IMR-90 (cell line): ENCODE measurements around the gene TRMT10B. TPM values are rescaled to one million over a fixed set of nuclear protein-coding genes. Genes with fewer than 3 reads are reported as not detected.

ENCODE experiments used
- ATAC-seq: fragments of 200-7000 bp; cut with Tn5 transposase; 2 replicates; pipeline ENCODE4 v1.9.1; 2020; ENCODE audit warnings: low read depth, mild to moderate bottlenecking, moderate library complexity
- BruUV-seq: library from RNA; stranded (reverse); fragments of 400-500 nt; replicated peaks from 2 replicates; lab custom pipeline; 2021; lab: Mats Ljungman, UMichigan
- CTCF ChIA-PET: fragments of 300-600 bp; formaldehyde crosslinking; extraction: SDS; loops from one replicate; lab custom pipeline; 2021; ENCODE audit warnings: antibody characterized with exemption; lab: Yijun Ruan, JAX
- POLR2A ChIA-PET: fragments of 300-600 bp; sonication (Branson Sonifier 250); formaldehyde crosslinking; loops from one replicate; lab custom pipeline; 2022; ENCODE audit warnings: antibody characterized with exemption; ENCODE audit not compliant: unreplicated experiment; lab: Charles Lee
- DNase-seq: peaks from one replicate; pipeline ENCODE4 v3.0.0; 2013
- H2AFZ ChIP-seq: replicated peaks from 2 replicates; pipeline ENCODE3; 2013; ENCODE audit warnings: low read length, mild to moderate bottlenecking; ENCODE audit not compliant: poor library complexity
- H2AK5ac ChIP-seq: 2 replicates; pipeline ENCODE4 v1.6.1; 2013; ENCODE audit warnings: low read depth, low read length, inconsistent platforms
- H2AK9ac ChIP-seq: replicated peaks from 2 replicates; pipeline ENCODE3; 2013; ENCODE audit warnings: mild to moderate bottlenecking, low read depth, low read length, moderate library complexity; ENCODE audit not compliant: poor library complexity
- H2BK120ac ChIP-seq: 2 replicates; pipeline ENCODE4 v1.6.1; 2013; ENCODE audit warnings: low read depth, low read length, inconsistent platforms
- H2BK15ac ChIP-seq: 3 replicates; pipeline ENCODE4 v1.6.1; 2013; ENCODE audit warnings: low read depth, low read length, inconsistent platforms
- H2BK20ac ChIP-seq: 2 replicates; pipeline ENCODE4 v1.6.1; 2013; ENCODE audit warnings: low read depth, mild to moderate bottlenecking, inconsistent platforms, low read length, moderate library complexity
- H2BK5ac ChIP-seq: 2 replicates; pipeline ENCODE4 v1.6.1; 2013; ENCODE audit warnings: mild to moderate bottlenecking, low read depth, low read length, inconsistent platforms; ENCODE audit not compliant: poor library complexity, severe bottlenecking
- H3K14ac ChIP-seq: replicated peaks from 2 replicates; pipeline ENCODE4 v1.6.1; 2013; ENCODE audit warnings: low read depth, low read length, inconsistent platforms
- H3K18ac ChIP-seq: 2 replicates; pipeline ENCODE4 v1.6.1; 2013; ENCODE audit warnings: low read depth, low read length, control low read depth
- H3K23ac ChIP-seq: 2 replicates; pipeline ENCODE4 v1.6.1; 2013; ENCODE audit warnings: low read depth, low read length, inconsistent platforms
- H3K27ac ChIP-seq: 2 replicates; pipeline ENCODE4 v1.5.1; 2013; ENCODE audit warnings: mild to moderate bottlenecking, control low read depth, low read length; ENCODE audit not compliant: insufficient read depth
- H3K27me3 ChIP-seq: 2 replicates; pipeline ENCODE4 v1.6.1; 2013; ENCODE audit warnings: low read length; ENCODE audit not compliant: control insufficient read depth, insufficient read depth
- H3K36me3 ChIP-seq: 2 replicates; pipeline ENCODE4 v1.6.1; 2013; ENCODE audit warnings: low read length, mixed read lengths; ENCODE audit not compliant: control insufficient read depth, insufficient read depth
- H3K4ac ChIP-seq: 2 replicates; pipeline ENCODE4 v1.6.1; 2013; ENCODE audit warnings: low read depth, low read length, inconsistent platforms
- H3K4me1 ChIP-seq: 2 replicates; pipeline ENCODE4 v1.6.1; 2013; ENCODE audit warnings: low read length, mixed read lengths; ENCODE audit not compliant: control insufficient read depth, insufficient read depth
- H3K4me2 ChIP-seq: 2 replicates; pipeline ENCODE4 v1.6.1; 2013; ENCODE audit warnings: low read depth, mild to moderate bottlenecking, control low read depth, low read length, moderate library complexity
- H3K4me3 ChIP-seq: 2 replicates; pipeline ENCODE4 v1.5.1; 2013; ENCODE audit warnings: low read depth, mild to moderate bottlenecking, control low read depth, low read length, moderate library complexity; ENCODE audit not compliant: insufficient read depth
- H3K56ac ChIP-seq: 2 replicates; pipeline ENCODE4 v1.6.1; 2013; ENCODE audit warnings: low read length, inconsistent platforms; ENCODE audit not compliant: insufficient read depth; ENCODE audit errors: extremely low read depth
- H3K79me1 ChIP-seq, 2 experiments: 2 replicates each; pipeline ENCODE4 v1.6.1; 2013; ENCODE audit warnings: low read length in 2 of 2, inconsistent platforms in 1 of 2, low read depth in 1 of 2
- H3K9ac ChIP-seq: 2 replicates; pipeline ENCODE4 v1.6.1; 2013; ENCODE audit warnings: low read depth, low read length, control low read depth
- H3K9me1 ChIP-seq: 2 replicates; pipeline ENCODE4 v1.6.1; 2013; ENCODE audit warnings: low read length, inconsistent platforms; ENCODE audit not compliant: insufficient read depth
- H3K9me3 ChIP-seq: 2 replicates; pipeline ENCODE4 v1.6.1; 2013; ENCODE audit warnings: low read length; ENCODE audit not compliant: control insufficient read depth, insufficient read depth
- H4K20me1 ChIP-seq: 2 replicates; pipeline ENCODE4 v1.6.1; 2013; ENCODE audit warnings: low read length, inconsistent platforms; ENCODE audit not compliant: insufficient read depth
- H4K5ac ChIP-seq: 2 replicates; pipeline ENCODE4 v1.6.1; 2013; ENCODE audit warnings: mild to moderate bottlenecking, low read depth, low read length, control low read depth
- H4K8ac ChIP-seq, 2 experiments: 2 replicates each; pipeline ENCODE4 v1.6.1; 2013; ENCODE audit warnings: low read depth in 2 of 2, low read length in 2 of 2, control low read depth in 1 of 2, inconsistent platforms in 1 of 2
- H4K91ac ChIP-seq: 2 replicates; pipeline ENCODE4 v1.6.1; 2013; ENCODE audit warnings: low read depth, low read length, inconsistent platforms; ENCODE audit not compliant: insufficient read depth
- CHD1 ChIP-seq: IDR thresholded peaks from 2 replicates; pipeline ENCODE4 v1.6.1; 2012; ENCODE audit warnings: low read depth, low read length, improper control_type of control experiment
- ELK1 ChIP-seq: fragments of 150-350 bp; IDR thresholded peaks from 2 replicates; pipeline ENCODE4 v1.6.1; 2016; ENCODE audit warnings: low read depth, mild to moderate bottlenecking, low read length, moderate library complexity, borderline replicate concordance
- FOS ChIP-seq: fragments of 150-350 bp; IDR thresholded peaks from 2 replicates; pipeline ENCODE4 v1.6.1; 2016; ENCODE audit warnings: low read depth, low read length
- MXI1 ChIP-seq: IDR thresholded peaks from 2 replicates; pipeline ENCODE4 v1.6.1; 2012; ENCODE audit warnings: low read depth, mild to moderate bottlenecking, low read length, moderate library complexity, borderline replicate concordance
- NFE2L2 ChIP-seq: fragments of 150-350 bp; IDR thresholded peaks from 2 replicates; pipeline ENCODE4 v1.6.1; 2016; ENCODE audit warnings: low read depth, mild to moderate bottlenecking, low read length
- RAD21 ChIP-seq: IDR thresholded peaks from 2 replicates; pipeline ENCODE4 v1.6.1; 2012; ENCODE audit warnings: low read length, improper control_type of control experiment
- RCOR1 ChIP-seq: IDR thresholded peaks from 2 replicates; pipeline ENCODE4 v1.6.1; 2012; ENCODE audit warnings: mild to moderate bottlenecking, low read length, improper control_type of control experiment; ENCODE audit not compliant: insufficient replicate concordance
- RFX5 ChIP-seq: IDR thresholded peaks from 2 replicates; pipeline ENCODE4 v1.8.0; 2012; ENCODE audit warnings: low read depth, mild to moderate bottlenecking, low read length, moderate library complexity
- SMC3 ChIP-seq: fragments of 150-350 bp; IDR thresholded peaks from 2 replicates; pipeline ENCODE4 v1.6.1; 2016; ENCODE audit warnings: low read depth, mild to moderate bottlenecking, antibody characterized with exemption, low read length, moderate library complexity
- WGBS, 2 experiments: methylation state at CpG; one replicate each; pipeline versions ENCODE4 v1.1.5 to v1.1.7; 2013; ENCODE audit warnings: missing lambda C conversion rate in 2 of 2; ENCODE audit not compliant: insufficient read length in 1 of 2; ENCODE audit errors: extremely low coverage in 2 of 2; 5-methylcytosine and 5-hydroxymethylcytosine counted together
- dilution Hi-C: fragments of 300-500 bp; cut with HindIII; formaldehyde crosslinking; loops from one replicate; pipeline ENCODE4 v1.14.3; 2018; ENCODE audit warnings: low sequenced_read_pairs; ENCODE audit not compliant: unreplicated experiment
- in situ Hi-C: fragments of 300-500 bp; cut with MboI; formaldehyde crosslinking; loops from 3 replicates; pipeline ENCODE4 v1.14.3; 2019; ENCODE audit warnings: low sequenced_read_pairs, inconsistent platforms, mixed read lengths
- intact Hi-C: fragments of 100-400 bp; cut with micrococcal nuclease; formaldehyde crosslinking; loops from 2 replicates; pipeline ENCODE4 v1.10.0; 2022
- polyA plus RNA-seq, 3 experiments: library from polyadenylated mRNA; depleted of rRNA; stranded (reverse); fragments of >200 nt; gene quantifications; 2 replicates each; pipeline ENCODE4 v1.2.3, GENCODE V29; 2012; ENCODE audit warnings: low replicate concordance in 1 of 3
- total RNA-seq: library from RNA; depleted of rRNA; stranded (reverse); fragments of >200 nt; gene quantifications from 2 replicates; pipeline ENCODE4 v1.2.3, GENCODE V29; 2012

TRMT10B gene
- total and polyA plus RNA-seq, 2 of the 4 experiments (the other 2 are of a cell fraction): 2.3 to 4.5 TPM

GRCh38 chr9:37801287-37801850, 47.8 kb downstream of the TRMT10B start:
- Histone ChIP-seq H4K5ac (peak overlapping the region; percentile 64; the same call in 1 of the 2 replicates), H3K18ac (peak overlapping the region; percentile 35; the same call in 1 of the 2 replicates), H4K91ac (no peak overlapping the region; the same call in 1 of the 2 replicates), H2AFZ (peak overlapping the region; percentile 99), H3K4me3 (peak overlapping the region; percentile 99), H2BK5ac (peak overlapping the region; percentile 75), H2AK5ac (peak overlapping the region; percentile 65), H3K9me1 (peaks cover 7% of the 10 kb centered on the region; the same call in 1 of the 2 replicates), H2AK9ac (peak overlapping the region; percentile 85), H4K8ac (peak overlapping the region; percentile 70 to 82; a peak in 2 of 4 replicates), H2BK15ac (no peak overlapping the region), H3K4ac (peak overlapping the region; percentile 74), H3K4me1 (peaks cover 4% of the 10 kb centered on the region), H3K36me3 (peaks cover 2% of the 10 kb centered on the region; the same call in 1 of the 2 replicates), H3K14ac (peak overlapping the region; percentile 67), H3K9ac (peak overlapping the region; percentile 82), H3K27me3 (no peaks in the 10 kb centered on the region), H3K23ac (peak overlapping the region; percentile 94), H3K79me1 (peaks cover 14 to 39% of the 10 kb centered on the region in 2 experiments), H4K20me1 (peaks cover 23% of the 10 kb centered on the region; the same call in 1 of the 2 replicates), H2BK20ac (no peak overlapping the region), H2BK120ac (no peak overlapping the region), H3K9me3 (no peaks in the 10 kb centered on the region), H3K27ac (peak overlapping the region; percentile 88), H3K4me2 (peak overlapping the region; percentile 89), H3K56ac (peak overlapping the region; percentile 55; the same call in 1 of the 2 replicates)
- 1% methylated on average over 29 of the region's 45 CpGs; no CpG with 5 or more reads in 1 of the 2 experiments for WGBS, 2 experiments
- ATAC-seq: peak; percentile 59
- dilution Hi-C loops: no loop called here
- BruUV-seq: no TSS peak
- peak; percentile 9 for DNase-seq
- in situ Hi-C loops: no loop called here
- ChIA-PET CTCF (no interaction called here), POLR2A (interaction anchor here (0.5 to 0.6 kb wide), 2 partner anchors 150 to 1364 kb away, joined by 5 to 9 read pairs; no protein-coding TSS in a partner anchor)
- intact Hi-C loops: no loop called here
- TF ChIP-seq MXI1 (0 out of 2 replicates have a peak, but pooled peaks have one; percentile 10), CHD1 (0 out of 2 replicates have a peak, but pooled peaks have one; percentile 41), RFX5 (no peak), SMC3 (no peak), ELK1 (no peak), NFE2L2 (no peak), RAD21 (no peak), RCOR1 (no peak), FOS (no peak)
